Measurements from ENCODE around the gene TAAR5.
"Not testable (repeated sequence)": the region's sequence is repeated elsewhere in the genome, so short reads cannot be mapped to it uniquely, and the experiment has no call there.

Gene TAAR5

DNA sequence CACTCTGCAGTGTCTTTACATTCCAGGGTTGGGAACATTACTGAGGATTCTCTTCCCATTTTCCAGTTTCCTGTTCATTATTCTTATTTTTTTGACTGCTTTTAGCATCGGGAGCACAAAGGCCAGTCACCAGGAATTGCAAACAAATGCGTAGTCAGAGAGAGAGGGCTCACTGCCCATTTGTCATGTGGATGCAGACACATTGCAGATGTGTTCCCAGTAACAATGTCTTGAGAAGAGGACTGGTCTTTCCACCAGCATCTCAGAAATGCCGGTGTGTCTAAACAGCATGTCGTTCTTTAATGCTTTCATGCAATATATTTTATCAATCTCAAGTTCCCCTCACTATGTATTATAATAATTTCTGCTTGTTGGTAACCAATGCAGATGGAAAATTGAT is 20.4 kb downstream of the TAAR5 start:
- no peak for DNase-seq

DNA sequence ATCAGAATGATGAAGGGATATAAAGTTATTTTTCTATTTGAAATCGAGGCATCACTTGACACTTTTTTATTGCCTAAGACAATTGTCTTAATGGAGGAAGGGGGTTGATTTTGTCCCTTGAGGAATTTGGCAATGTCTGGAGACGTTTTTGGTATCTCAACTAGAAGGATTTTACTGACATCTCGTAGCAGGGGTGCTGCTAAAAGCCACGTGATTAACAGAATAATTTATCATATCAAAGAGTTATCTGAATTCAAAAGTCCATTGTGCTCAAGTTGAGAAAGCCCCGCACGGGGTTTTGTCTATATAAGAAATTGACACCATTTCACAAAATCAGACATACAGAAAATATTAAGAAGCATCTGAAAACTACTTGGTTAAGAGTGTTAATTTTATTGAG is 20.9 kb downstream of the TAAR5 start:
- no peak for DNase-seq

DNA sequence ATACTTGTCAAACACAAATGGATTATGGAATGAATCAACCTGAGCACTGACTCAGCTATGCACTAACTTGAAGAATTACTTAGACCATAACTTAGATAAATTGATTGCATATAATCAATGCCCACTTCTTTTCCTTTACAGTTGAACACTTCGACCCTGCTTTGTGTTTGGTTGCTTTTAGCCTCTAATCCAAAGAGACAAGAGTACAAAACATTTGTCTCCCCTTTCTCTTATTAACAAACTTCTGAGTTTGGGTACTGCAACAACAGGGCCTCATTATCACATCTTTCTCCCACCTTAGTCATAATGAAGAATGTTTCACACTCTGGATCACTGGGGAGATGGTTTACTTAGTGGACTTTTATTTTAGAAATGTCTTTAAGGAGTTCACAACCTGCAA is 22.0 kb downstream of the TAAR5 start:
- no peak for DNase-seq

DNA sequence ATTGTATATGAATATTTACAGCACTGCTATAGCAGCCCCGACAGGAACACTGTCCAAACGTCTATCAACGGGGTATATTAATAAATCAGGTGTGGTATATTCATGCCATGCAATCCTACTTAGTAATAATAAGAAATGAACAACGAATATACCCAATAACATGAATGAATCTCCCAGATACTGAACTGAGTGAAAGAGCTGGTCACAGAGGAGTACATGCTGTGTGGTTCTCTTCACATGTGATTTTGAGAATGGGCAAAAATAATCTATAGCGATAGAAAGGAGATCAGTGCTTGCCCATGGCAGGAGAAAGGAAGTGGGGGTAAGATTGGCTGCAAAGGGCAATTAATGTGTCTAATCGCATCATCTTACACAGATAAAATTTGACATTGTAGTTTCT is 23.1 kb downstream of the TAAR5 start:
- DNase-seq: no peak

DNA sequence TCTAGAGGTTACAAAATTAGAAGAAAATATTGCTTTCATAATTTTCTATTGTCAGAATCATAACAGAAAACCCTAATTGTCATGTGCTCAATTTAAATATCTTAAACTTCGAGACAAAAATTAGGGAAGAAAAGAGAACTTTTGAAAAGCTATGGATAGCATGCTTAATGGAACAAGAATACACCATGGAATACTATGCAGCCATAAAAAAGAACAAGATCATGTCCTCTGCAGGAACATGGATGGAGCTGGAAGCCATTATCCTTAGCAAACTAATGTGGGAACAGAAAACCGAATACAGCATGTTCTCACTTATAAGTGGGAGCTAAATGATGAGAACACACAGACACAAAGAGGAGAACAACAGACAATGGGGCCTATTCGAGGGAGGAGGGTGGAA is 29.5 kb downstream of the TAAR5 start:
- DNase-seq: not testable (repeated sequence)

DNA sequence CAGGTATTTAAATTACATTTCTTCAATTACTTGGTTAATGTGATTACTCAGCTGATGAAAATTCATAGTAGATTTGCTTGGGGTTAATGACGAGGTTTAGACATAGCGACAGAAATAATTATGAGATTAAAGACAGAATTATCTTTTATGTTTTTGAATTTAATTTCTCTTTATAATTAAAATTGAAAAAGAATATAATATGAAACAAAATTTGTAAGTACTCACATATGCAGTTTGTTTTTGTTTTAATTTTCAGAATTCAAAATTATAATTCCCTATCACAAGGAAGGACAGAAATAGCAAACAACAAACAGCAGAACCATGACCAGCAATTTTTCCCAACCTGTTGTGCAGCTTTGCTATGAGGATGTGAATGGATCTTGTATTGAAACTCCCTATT is 37.2 kb downstream of the TAAR5 start, which contains the start of gene TAAR8:
TSS of gene TAAR8 (plus strand) at position 301 of the 400 bp plus-strand sequence. CDS start at position 322, 21 bp downstream.
- DNase-seq: no peak

DNA sequence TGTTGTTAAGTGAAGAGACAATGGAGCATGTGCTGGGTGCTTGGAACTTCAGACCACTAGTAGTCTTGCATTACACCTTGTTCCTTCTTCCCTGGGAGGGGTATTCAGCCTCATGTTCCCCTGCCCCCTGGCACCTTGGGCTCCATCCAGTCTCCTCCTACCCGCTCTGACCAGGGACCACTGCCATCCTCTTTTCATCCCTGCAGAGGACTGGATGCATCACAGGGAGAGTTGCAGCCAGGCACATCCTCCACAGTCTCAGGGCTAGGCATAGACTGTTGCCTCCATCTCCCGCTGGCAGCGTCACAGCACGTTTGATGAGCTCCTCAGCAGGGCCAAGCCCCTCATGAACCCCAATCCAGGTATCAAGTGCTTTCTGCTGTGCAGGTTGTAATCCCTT is 38.3 kb downstream of the TAAR5 start:
- no peak for DNase-seq

DNA sequence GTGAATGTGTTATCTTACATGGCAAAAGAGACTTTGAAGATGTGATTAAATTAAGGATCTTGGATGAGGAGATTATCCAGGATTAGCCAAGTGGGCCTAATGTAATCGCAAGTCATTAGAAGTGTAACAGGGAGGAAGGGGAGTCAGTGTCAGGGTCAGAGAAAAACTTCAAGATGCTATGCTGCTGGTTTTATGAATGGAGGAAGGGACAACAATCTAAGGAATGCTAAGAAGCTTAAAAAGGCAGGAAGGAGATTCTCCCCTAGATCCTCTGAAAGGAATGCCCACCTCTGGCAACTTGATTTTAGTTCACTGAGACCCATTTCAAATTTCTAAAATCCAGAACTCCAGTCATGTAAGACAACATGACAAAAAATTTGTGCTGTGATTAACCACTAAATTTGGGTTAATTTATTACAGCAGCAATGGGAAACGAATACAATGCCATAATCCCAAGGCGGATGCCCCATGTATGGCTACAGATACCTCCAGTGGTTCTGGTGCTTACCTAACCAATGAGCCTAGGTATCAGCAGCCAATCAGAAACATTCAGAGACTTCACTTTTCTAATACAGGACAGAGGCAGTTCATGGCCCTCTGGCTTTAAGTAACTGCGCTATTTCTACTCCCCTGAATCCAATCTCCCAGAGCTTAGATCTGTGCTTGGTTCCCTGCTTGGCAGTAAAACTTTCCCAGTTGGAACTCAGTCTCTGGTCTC is 40.6 kb downstream of the TAAR5 start:
- DNase-seq: no peak

DNA sequence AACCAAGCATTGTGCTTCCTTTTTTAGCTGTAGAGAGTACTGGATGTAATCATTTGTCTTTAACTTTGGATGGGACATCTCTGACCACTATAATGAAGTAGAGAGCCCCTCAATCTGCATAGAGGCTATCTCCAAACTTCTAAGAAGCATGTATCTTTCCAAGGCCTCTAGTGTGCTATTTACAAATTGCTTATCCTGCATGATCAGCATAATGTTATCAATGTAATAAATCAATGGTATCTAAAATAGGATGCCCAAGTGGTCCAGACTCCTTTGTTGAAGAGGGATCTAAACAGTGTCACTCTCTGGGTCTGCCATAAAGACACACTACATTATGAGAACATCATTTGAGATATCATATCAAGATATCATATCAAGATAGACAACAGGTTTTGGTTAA is 44.7 kb downstream of the TAAR5 start:
- DNase-seq: no peak

All from activated CD8-positive, alpha-beta memory T cell treated with anti-CD3 and anti-CD28 coated beads for 24 hours (primary cell).